ENCODE data around the gene CTNNA3. TPM values are rescaled to one million over a fixed set of nuclear protein-coding genes. Genes with fewer than 3 reads are reported as not detected.

The CTNNA3 gene
- total RNA-seq, 1 donor from 2014 or later, result not detected

DNA sequence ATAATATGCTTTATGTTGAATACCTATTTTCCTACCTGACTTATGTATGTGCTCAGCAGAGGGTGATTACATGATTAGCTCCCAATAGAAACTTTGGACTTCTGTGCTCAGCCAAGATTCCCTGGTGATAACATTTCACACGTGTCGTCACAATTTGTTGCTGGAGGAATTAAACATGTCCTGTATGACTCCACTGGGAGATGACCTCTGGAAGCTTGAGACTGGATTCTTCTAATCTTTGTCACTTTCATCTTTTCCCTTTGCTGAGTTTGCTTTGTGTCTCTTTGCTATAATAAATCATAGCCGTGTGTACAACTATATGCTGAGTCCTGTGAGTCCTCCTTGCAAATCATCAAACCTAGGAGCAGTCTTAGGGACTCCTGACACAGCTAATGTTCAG lies 891.0 kb downstream of the CTNNA3 start:
- FAIRE-seq, result no peak
- H3K4me3 ChIP-seq (ENCODE audit: low read depth, low read length), result no peak overlapping the region
- no peak for DNase-seq (ENCODE audit: low read depth)
- H3K27me3 ChIP-seq (ENCODE audit: control insufficient read depth, insufficient read depth, low read length), result no peaks in the 10 kb centered on the region
- no peak for TF ChIP-seq CTCF (IDR thresholded peaks at IDR 0.05; ENCODE audit: insufficient read depth, low read length, severe bottlenecking)
- no peaks in the 10 kb centered on the region for H3K36me3 ChIP-seq (ENCODE audit: control insufficient read depth, insufficient read depth, low read length)

DNA sequence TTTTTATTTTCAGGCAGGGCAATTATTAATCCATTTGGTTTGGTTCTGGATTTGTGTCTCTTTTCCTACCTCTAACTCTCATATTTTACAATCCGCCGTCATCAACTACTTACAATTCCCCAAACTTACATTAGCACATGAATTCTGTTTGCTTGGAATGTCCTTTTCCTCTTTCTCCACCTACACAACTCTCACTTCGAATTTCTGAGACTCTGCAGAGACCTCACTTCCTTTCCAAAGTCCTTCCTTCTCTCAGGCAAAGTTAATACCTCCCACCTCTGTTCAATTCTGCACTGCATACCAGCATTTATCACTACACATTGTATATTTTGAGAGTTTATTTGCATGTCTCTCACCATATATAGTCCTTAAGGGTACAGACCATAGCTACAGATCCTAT lies 892.8 kb downstream of the CTNNA3 start:
- no peak for TF ChIP-seq CTCF (IDR thresholded peaks at IDR 0.05; ENCODE audit: insufficient read depth, low read length, severe bottlenecking)
- Histone ChIP-seq H3K4me3 (ENCODE audit: low read depth, low read length) (no peak overlapping the region), H3K36me3 (ENCODE audit: control insufficient read depth, insufficient read depth, low read length) (no peaks in the 10 kb centered on the region), H3K27me3 (ENCODE audit: control insufficient read depth, insufficient read depth, low read length) (no peaks in the 10 kb centered on the region)
- FAIRE-seq, result no peak
- no peak for DNase-seq (ENCODE audit: low read depth)

GRCh38 chr10:66799474-66799873 lies 896.5 kb downstream of the CTNNA3 start:
- DNase-seq (ENCODE audit: low read depth), result no peak
- Histone ChIP-seq H3K4me3 (ENCODE audit: low read depth, low read length) (no peak overlapping the region), H3K27me3 (ENCODE audit: control insufficient read depth, insufficient read depth, low read length) (no peaks in the 10 kb centered on the region), H3K36me3 (ENCODE audit: control insufficient read depth, insufficient read depth, low read length) (no peaks in the 10 kb centered on the region)
- no peak for FAIRE-seq
- no peak for TF ChIP-seq CTCF (IDR thresholded peaks at IDR 0.05; ENCODE audit: insufficient read depth, low read length, severe bottlenecking)

- Histone ChIP-seq H3K36me3 (ENCODE audit: control insufficient read depth, insufficient read depth, low read length) (no peaks in the 10 kb centered on the region), H3K27me3 (ENCODE audit: control insufficient read depth, insufficient read depth, low read length) (no peaks in the 10 kb centered on the region), H3K4me3 (ENCODE audit: low read depth, low read length) (no peak overlapping the region)
- no peak for TF ChIP-seq CTCF (IDR thresholded peaks at IDR 0.05; ENCODE audit: insufficient read depth, low read length, severe bottlenecking)
- DNase-seq (ENCODE audit: low read depth) (no peak), FAIRE-seq (no peak)
Observed at GRCh38 chr10:66795866-66796265, 900.1 kb downstream of the CTNNA3 start.

- DNase-seq (ENCODE audit: low read depth) (no peak), FAIRE-seq (no peak)
- no peak overlapping the region for H3K4me3 ChIP-seq (ENCODE audit: low read depth, low read length)
- no peaks in the 10 kb centered on the region for H3K27me3 ChIP-seq (ENCODE audit: control insufficient read depth, insufficient read depth, low read length)
- no peak for TF ChIP-seq CTCF (IDR thresholded peaks at IDR 0.05; ENCODE audit: insufficient read depth, low read length, severe bottlenecking)
- H3K36me3 ChIP-seq (ENCODE audit: control insufficient read depth, insufficient read depth, low read length), result no peaks in the 10 kb centered on the region
Observed at GRCh38 chr10:66792441-66792840, 903.6 kb downstream of the CTNNA3 start.

DNA sequence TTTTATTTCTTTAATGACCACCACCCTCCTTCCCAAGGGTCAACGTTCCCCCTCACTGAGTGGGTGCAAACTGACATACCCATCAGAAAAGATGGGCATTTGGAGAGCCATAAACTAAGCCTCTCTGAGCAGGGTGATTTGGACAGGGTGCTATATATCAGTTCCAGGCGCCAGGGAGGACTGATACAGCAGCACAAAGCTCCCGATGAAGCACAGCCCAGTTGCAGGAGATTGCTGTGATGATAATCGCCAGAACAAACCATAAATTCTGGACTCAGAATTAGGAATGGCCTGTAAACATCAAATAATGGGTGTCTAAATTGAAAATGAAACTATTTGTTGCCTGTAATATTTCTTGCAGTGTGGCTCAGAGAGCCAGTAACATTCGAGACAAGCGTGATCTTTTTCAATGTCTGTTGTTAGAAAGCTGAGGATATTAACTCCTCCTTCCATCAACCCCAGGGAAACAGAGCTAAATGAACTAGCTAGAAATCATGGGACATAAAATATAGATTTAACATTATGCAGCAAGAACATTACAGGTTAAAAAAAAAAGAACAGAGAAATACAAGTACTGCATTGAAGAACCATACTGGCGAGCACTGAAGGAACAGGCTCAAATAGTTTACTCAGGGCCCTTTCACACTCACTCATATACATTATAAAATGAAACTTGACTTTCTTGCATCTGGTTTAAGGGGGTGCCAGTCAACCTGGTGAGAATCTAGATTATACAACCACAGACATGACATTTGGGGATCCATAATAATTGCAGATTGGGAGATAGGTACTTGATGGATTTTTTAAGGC lies 907.6 kb downstream of the CTNNA3 start:
- H3K36me3 ChIP-seq (ENCODE audit: control insufficient read depth, insufficient read depth, low read length), result no peaks in the 10 kb centered on the region
- DNase-seq (ENCODE audit: low read depth), result no peak
- no peak overlapping the region for H3K4me3 ChIP-seq (ENCODE audit: low read depth, low read length)
- no peak for TF ChIP-seq CTCF (IDR thresholded peaks at IDR 0.05; ENCODE audit: insufficient read depth, low read length, severe bottlenecking)
- no peak for FAIRE-seq
- no peaks in the 10 kb centered on the region for H3K27me3 ChIP-seq (ENCODE audit: control insufficient read depth, insufficient read depth, low read length)
